IMR-90 (cell line): Measurements from ENCODE around the gene NKD1. TPM values are rescaled to one million over a fixed set of nuclear protein-coding genes. Genes with fewer than 3 reads are reported as not detected.
A peak's percentile ranks its signal among the peaks of the same experiment; 100 is the strongest.

Source experiments
- ATAC-seq: fragments of 200-7000 bp; cut with Tn5 transposase; 2 replicates; pipeline ENCODE4 v1.9.1; 2020; ENCODE audit warnings: low read depth, mild to moderate bottlenecking, moderate library complexity
- BruUV-seq: library from RNA; stranded (reverse); fragments of 400-500 nt; replicated peaks from 2 replicates; lab custom pipeline; 2021; lab: Mats Ljungman, UMichigan
- CTCF ChIA-PET: fragments of 300-600 bp; formaldehyde crosslinking; extraction: SDS; loops from one replicate; lab custom pipeline; 2021; ENCODE audit warnings: antibody characterized with exemption; lab: Yijun Ruan, JAX
- POLR2A ChIA-PET: fragments of 300-600 bp; sonication (Branson Sonifier 250); formaldehyde crosslinking; loops from one replicate; lab custom pipeline; 2022; ENCODE audit warnings: antibody characterized with exemption; ENCODE audit not compliant: unreplicated experiment; lab: Charles Lee
- DNase-seq: peaks from one replicate; pipeline ENCODE4 v3.0.0; 2013
- H2AFZ ChIP-seq: replicated peaks from 2 replicates; pipeline ENCODE3; 2013; ENCODE audit warnings: low read length, mild to moderate bottlenecking; ENCODE audit not compliant: poor library complexity
- H2AK5ac ChIP-seq: 2 replicates; pipeline ENCODE4 v1.6.1; 2013; ENCODE audit warnings: low read depth, low read length, inconsistent platforms
- H2AK9ac ChIP-seq: replicated peaks from 2 replicates; pipeline ENCODE3; 2013; ENCODE audit warnings: mild to moderate bottlenecking, low read depth, low read length, moderate library complexity; ENCODE audit not compliant: poor library complexity
- H2BK120ac ChIP-seq: 2 replicates; pipeline ENCODE4 v1.6.1; 2013; ENCODE audit warnings: low read depth, low read length, inconsistent platforms
- H2BK15ac ChIP-seq: 3 replicates; pipeline ENCODE4 v1.6.1; 2013; ENCODE audit warnings: low read depth, low read length, inconsistent platforms
- H2BK20ac ChIP-seq: 2 replicates; pipeline ENCODE4 v1.6.1; 2013; ENCODE audit warnings: low read depth, mild to moderate bottlenecking, inconsistent platforms, low read length, moderate library complexity
- H2BK5ac ChIP-seq: 2 replicates; pipeline ENCODE4 v1.6.1; 2013; ENCODE audit warnings: mild to moderate bottlenecking, low read depth, low read length, inconsistent platforms; ENCODE audit not compliant: poor library complexity, severe bottlenecking
- H3K14ac ChIP-seq: replicated peaks from 2 replicates; pipeline ENCODE4 v1.6.1; 2013; ENCODE audit warnings: low read depth, low read length, inconsistent platforms
- H3K18ac ChIP-seq: 2 replicates; pipeline ENCODE4 v1.6.1; 2013; ENCODE audit warnings: low read depth, low read length, control low read depth
- H3K23ac ChIP-seq: 2 replicates; pipeline ENCODE4 v1.6.1; 2013; ENCODE audit warnings: low read depth, low read length, inconsistent platforms
- H3K27ac ChIP-seq: 2 replicates; pipeline ENCODE4 v1.5.1; 2013; ENCODE audit warnings: mild to moderate bottlenecking, control low read depth, low read length; ENCODE audit not compliant: insufficient read depth
- H3K27me3 ChIP-seq: 2 replicates; pipeline ENCODE4 v1.6.1; 2013; ENCODE audit warnings: low read length; ENCODE audit not compliant: control insufficient read depth, insufficient read depth
- H3K36me3 ChIP-seq: 2 replicates; pipeline ENCODE4 v1.6.1; 2013; ENCODE audit warnings: low read length, mixed read lengths; ENCODE audit not compliant: control insufficient read depth, insufficient read depth
- H3K4ac ChIP-seq: 2 replicates; pipeline ENCODE4 v1.6.1; 2013; ENCODE audit warnings: low read depth, low read length, inconsistent platforms
- H3K4me1 ChIP-seq: 2 replicates; pipeline ENCODE4 v1.6.1; 2013; ENCODE audit warnings: low read length, mixed read lengths; ENCODE audit not compliant: control insufficient read depth, insufficient read depth
- H3K4me2 ChIP-seq: 2 replicates; pipeline ENCODE4 v1.6.1; 2013; ENCODE audit warnings: low read depth, mild to moderate bottlenecking, control low read depth, low read length, moderate library complexity
- H3K4me3 ChIP-seq: 2 replicates; pipeline ENCODE4 v1.5.1; 2013; ENCODE audit warnings: low read depth, mild to moderate bottlenecking, control low read depth, low read length, moderate library complexity; ENCODE audit not compliant: insufficient read depth
- H3K56ac ChIP-seq: 2 replicates; pipeline ENCODE4 v1.6.1; 2013; ENCODE audit warnings: low read length, inconsistent platforms; ENCODE audit not compliant: insufficient read depth; ENCODE audit errors: extremely low read depth
- H3K79me1 ChIP-seq, 2 experiments: 2 replicates each; pipeline ENCODE4 v1.6.1; 2013; ENCODE audit warnings: low read length in 2 of 2, inconsistent platforms in 1 of 2, low read depth in 1 of 2
- H3K9ac ChIP-seq: 2 replicates; pipeline ENCODE4 v1.6.1; 2013; ENCODE audit warnings: low read depth, low read length, control low read depth
- H3K9me1 ChIP-seq: 2 replicates; pipeline ENCODE4 v1.6.1; 2013; ENCODE audit warnings: low read length, inconsistent platforms; ENCODE audit not compliant: insufficient read depth
- H3K9me3 ChIP-seq: 2 replicates; pipeline ENCODE4 v1.6.1; 2013; ENCODE audit warnings: low read length; ENCODE audit not compliant: control insufficient read depth, insufficient read depth
- H4K20me1 ChIP-seq: 2 replicates; pipeline ENCODE4 v1.6.1; 2013; ENCODE audit warnings: low read length, inconsistent platforms; ENCODE audit not compliant: insufficient read depth
- H4K5ac ChIP-seq: 2 replicates; pipeline ENCODE4 v1.6.1; 2013; ENCODE audit warnings: mild to moderate bottlenecking, low read depth, low read length, control low read depth
- H4K8ac ChIP-seq, 2 experiments: 2 replicates each; pipeline ENCODE4 v1.6.1; 2013; ENCODE audit warnings: low read depth in 2 of 2, low read length in 2 of 2, control low read depth in 1 of 2, inconsistent platforms in 1 of 2
- H4K91ac ChIP-seq: 2 replicates; pipeline ENCODE4 v1.6.1; 2013; ENCODE audit warnings: low read depth, low read length, inconsistent platforms; ENCODE audit not compliant: insufficient read depth
- BHLHE40 ChIP-seq: fragments of 150-350 bp; IDR thresholded peaks from 2 replicates; pipeline ENCODE4 v1.6.1; 2016; ENCODE audit warnings: mild to moderate bottlenecking, low read depth, low read length
- CEBPB ChIP-seq: IDR thresholded peaks from 2 replicates; pipeline ENCODE4 v1.6.1; 2012; ENCODE audit warnings: low read depth, low read length, improper control_type of control experiment
- CHD1 ChIP-seq: IDR thresholded peaks from 2 replicates; pipeline ENCODE4 v1.6.1; 2012; ENCODE audit warnings: low read depth, low read length, improper control_type of control experiment
- FOS ChIP-seq: fragments of 150-350 bp; IDR thresholded peaks from 2 replicates; pipeline ENCODE4 v1.6.1; 2016; ENCODE audit warnings: low read depth, low read length
- MAFK ChIP-seq: IDR thresholded peaks from 2 replicates; pipeline ENCODE4 v1.6.1; 2012; ENCODE audit warnings: low read depth, low read length, improper control_type of control experiment
- MAZ ChIP-seq: IDR thresholded peaks from 2 replicates; pipeline ENCODE4 v1.6.1; 2012; ENCODE audit warnings: low read depth, mild to moderate bottlenecking, low read length, improper control_type of control experiment, moderate library complexity, borderline replicate concordance
- MXI1 ChIP-seq: IDR thresholded peaks from 2 replicates; pipeline ENCODE4 v1.6.1; 2012; ENCODE audit warnings: low read depth, mild to moderate bottlenecking, low read length, moderate library complexity, borderline replicate concordance
- NFE2L2 ChIP-seq: fragments of 150-350 bp; IDR thresholded peaks from 2 replicates; pipeline ENCODE4 v1.6.1; 2016; ENCODE audit warnings: low read depth, mild to moderate bottlenecking, low read length
- POLR2A ChIP-seq: IDR thresholded peaks from 2 replicates; pipeline ENCODE4 v1.6.1; 2012; ENCODE audit warnings: mild to moderate bottlenecking, low read depth, low read length
- RAD21 ChIP-seq: IDR thresholded peaks from 2 replicates; pipeline ENCODE4 v1.6.1; 2012; ENCODE audit warnings: low read length, improper control_type of control experiment
- RCOR1 ChIP-seq: IDR thresholded peaks from 2 replicates; pipeline ENCODE4 v1.6.1; 2012; ENCODE audit warnings: mild to moderate bottlenecking, low read length, improper control_type of control experiment; ENCODE audit not compliant: insufficient replicate concordance
- SMC3 ChIP-seq: fragments of 150-350 bp; IDR thresholded peaks from 2 replicates; pipeline ENCODE4 v1.6.1; 2016; ENCODE audit warnings: low read depth, mild to moderate bottlenecking, antibody characterized with exemption, low read length, moderate library complexity
- WGBS, 2 experiments: methylation state at CpG; one replicate each; pipeline versions ENCODE4 v1.1.5 to v1.1.7; 2013; ENCODE audit warnings: missing lambda C conversion rate in 2 of 2; ENCODE audit not compliant: insufficient read length in 1 of 2; ENCODE audit errors: extremely low coverage in 2 of 2; 5-methylcytosine and 5-hydroxymethylcytosine counted together
- dilution Hi-C: fragments of 300-500 bp; cut with HindIII; formaldehyde crosslinking; loops from one replicate; pipeline ENCODE4 v1.14.3; 2018; ENCODE audit warnings: low sequenced_read_pairs; ENCODE audit not compliant: unreplicated experiment
- in situ Hi-C: fragments of 300-500 bp; cut with MboI; formaldehyde crosslinking; loops from 3 replicates; pipeline ENCODE4 v1.14.3; 2019; ENCODE audit warnings: low sequenced_read_pairs, inconsistent platforms, mixed read lengths
- intact Hi-C: fragments of 100-400 bp; cut with micrococcal nuclease; formaldehyde crosslinking; loops from 2 replicates; pipeline ENCODE4 v1.10.0; 2022
- polyA plus RNA-seq, 3 experiments: library from polyadenylated mRNA; depleted of rRNA; stranded (reverse); fragments of >200 nt; gene quantifications; 2 replicates each; pipeline ENCODE4 v1.2.3, GENCODE V29; 2012; ENCODE audit warnings: low replicate concordance in 1 of 3
- total RNA-seq: library from RNA; depleted of rRNA; stranded (reverse); fragments of >200 nt; gene quantifications from 2 replicates; pipeline ENCODE4 v1.2.3, GENCODE V29; 2012
- TF ChIP-seq, protein P1 (sequence below): conservative IDR thresholded peaks from 2 replicates; pipeline ENCODE4 v1.5.1; 2012; ENCODE audit warnings: mild to moderate bottlenecking, low read depth, low read length, improper control_type of control experiment
- TF ChIP-seq, protein P2 (sequence below): fragments of 150-350 bp; IDR thresholded peaks from 2 replicates; pipeline ENCODE4 v1.6.1; 2016; ENCODE audit warnings: low read depth, mild to moderate bottlenecking, low read length, moderate library complexity, borderline replicate concordance

NKD1 gene
- total and polyA plus RNA-seq, 2 of the 4 experiments (the other 2 are of a cell fraction), result not detected

DNA sequence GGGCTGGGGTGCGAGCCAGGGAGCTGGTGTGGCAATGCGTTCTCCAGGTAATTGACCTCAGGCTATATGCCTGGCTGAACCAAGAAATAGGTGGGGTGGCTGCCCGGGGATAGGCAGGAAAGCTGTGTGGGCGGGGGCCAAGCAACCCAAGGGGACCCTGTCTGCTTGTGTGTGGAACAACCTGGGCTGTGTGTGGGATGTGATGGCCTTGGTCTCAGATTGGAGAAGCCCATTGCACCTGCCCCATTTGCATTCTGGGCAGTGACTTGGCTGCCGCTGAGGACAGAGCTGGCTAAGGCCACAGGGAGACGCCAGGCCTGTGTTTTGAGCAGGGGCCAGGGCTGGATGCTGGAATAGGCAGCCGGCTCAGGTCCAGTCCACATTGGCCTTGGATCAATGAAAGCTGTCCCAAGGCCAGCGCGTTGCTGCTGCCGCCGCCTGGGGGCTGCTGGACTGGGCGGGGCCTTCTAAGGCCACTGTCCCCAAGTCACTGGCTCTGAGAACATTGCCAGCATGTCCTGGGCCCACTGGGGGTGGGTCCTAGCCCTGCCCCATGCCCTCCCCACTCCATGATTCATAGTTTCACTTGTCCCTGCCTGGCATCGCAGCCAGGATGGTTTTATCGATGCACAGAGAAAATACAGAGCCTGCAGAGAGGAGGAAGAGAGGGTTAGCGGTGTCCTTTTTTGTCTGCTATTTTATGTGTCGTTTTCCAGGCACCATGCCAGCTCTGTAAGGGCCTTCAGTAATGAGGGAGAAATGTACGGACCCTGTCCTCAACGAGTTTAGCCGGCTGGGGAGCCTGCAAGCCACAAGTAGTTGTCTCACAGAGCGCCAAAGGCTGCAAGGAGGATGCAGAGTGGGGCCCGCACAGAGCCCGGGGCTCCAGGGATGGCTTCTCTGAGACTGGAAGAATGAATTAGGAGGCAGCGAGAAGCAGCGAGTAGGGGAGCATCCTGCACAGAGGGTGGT, 43.9 kb downstream of the NKD1 start:
- ATAC-seq (peak; percentile 24; the same call in 1 of the 2 replicates), DNase-seq (no peak)
- Histone ChIP-seq H2BK15ac (no peak overlapping the region), H3K18ac (no peak overlapping the region), H3K4me3 (no peak overlapping the region), H3K4ac (no peak overlapping the region), H2AK9ac (no peak overlapping the region), H3K4me1 (no peaks in the 10 kb centered on the region), H4K8ac (no peak overlapping the region), H3K9me1 (no peaks in the 10 kb centered on the region), H3K36me3 (no peaks in the 10 kb centered on the region), H3K56ac (no peak overlapping the region), H2AK5ac (no peak overlapping the region), H3K79me1 (no peaks in the 10 kb centered on the region), H3K14ac (no peak overlapping the region), H3K23ac (no peak overlapping the region), H3K4me2 (no peak overlapping the region), H3K27me3 (peaks cover 9% of the 10 kb centered on the region), H3K27ac (no peak overlapping the region), H2AFZ (no peak overlapping the region), H4K5ac (no peak overlapping the region), H3K9me3 (no peaks in the 10 kb centered on the region), H4K91ac (no peak overlapping the region), H2BK5ac (no peak overlapping the region), H4K20me1 (no peaks in the 10 kb centered on the region), H3K9ac (no peak overlapping the region), H2BK120ac (no peak overlapping the region), H2BK20ac (no peak overlapping the region)
- WGBS, 2 experiments, result 22% methylated on average over 10 of the region's 24 CpGs; no CpG with 5 or more reads in 1 of the 2 experiments
- intact Hi-C loops, result loop anchor here (5.0 kb wide), 1 partner anchor 215 kb away; no protein-coding TSS in a partner anchor
- dilution Hi-C loops, result no loop called here
- in situ Hi-C loops, result no loop called here
- no TSS peak for BruUV-seq
- CTCF ChIA-PET, result no interaction called here
- POLR2A ChIA-PET, result no interaction called here
- TF ChIP-seq MAFK (no peak), CEBPB (no peak), FOS (no peak), CHD1 (no peak), BHLHE40 (no peak), POLR2A (no peak), RAD21 (no peak), RCOR1 (no peak), MXI1 (no peak), SMC3 (no peak), NFE2L2 (no peak), MAZ (no peak)
- TF ChIP-seq, protein P1, sequence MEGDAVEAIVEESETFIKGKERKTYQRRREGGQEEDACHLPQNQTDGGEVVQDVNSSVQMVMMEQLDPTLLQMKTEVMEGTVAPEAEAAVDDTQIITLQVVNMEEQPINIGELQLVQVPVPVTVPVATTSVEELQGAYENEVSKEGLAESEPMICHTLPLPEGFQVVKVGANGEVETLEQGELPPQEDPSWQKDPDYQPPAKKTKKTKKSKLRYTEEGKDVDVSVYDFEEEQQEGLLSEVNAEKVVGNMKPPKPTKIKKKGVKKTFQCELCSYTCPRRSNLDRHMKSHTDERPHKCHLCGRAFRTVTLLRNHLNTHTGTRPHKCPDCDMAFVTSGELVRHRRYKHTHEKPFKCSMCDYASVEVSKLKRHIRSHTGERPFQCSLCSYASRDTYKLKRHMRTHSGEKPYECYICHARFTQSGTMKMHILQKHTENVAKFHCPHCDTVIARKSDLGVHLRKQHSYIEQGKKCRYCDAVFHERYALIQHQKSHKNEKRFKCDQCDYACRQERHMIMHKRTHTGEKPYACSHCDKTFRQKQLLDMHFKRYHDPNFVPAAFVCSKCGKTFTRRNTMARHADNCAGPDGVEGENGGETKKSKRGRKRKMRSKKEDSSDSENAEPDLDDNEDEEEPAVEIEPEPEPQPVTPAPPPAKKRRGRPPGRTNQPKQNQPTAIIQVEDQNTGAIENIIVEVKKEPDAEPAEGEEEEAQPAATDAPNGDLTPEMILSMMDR, result no peak
- TF ChIP-seq, protein P2, sequence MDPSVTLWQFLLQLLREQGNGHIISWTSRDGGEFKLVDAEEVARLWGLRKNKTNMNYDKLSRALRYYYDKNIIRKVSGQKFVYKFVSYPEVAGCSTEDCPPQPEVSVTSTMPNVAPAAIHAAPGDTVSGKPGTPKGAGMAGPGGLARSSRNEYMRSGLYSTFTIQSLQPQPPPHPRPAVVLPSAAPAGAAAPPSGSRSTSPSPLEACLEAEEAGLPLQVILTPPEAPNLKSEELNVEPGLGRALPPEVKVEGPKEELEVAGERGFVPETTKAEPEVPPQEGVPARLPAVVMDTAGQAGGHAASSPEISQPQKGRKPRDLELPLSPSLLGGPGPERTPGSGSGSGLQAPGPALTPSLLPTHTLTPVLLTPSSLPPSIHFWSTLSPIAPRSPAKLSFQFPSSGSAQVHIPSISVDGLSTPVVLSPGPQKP, result no peak
